ENCODE results near the gene BRICD5. TPM values are rescaled to one million over a fixed set of nuclear protein-coding genes. Genes with fewer than 3 reads are reported as not detected.
A peak's percentile ranks its signal among the peaks of the same experiment; 100 is the strongest.

The BRICD5 gene
- total RNA-seq, 1 donor from 2014 or later, result 1.4 TPM

GRCh38 chr16:2173916-2174315, 36.7 kb downstream of the BRICD5 start:
- H3K4me1 ChIP-seq, result no peaks in the 10 kb centered on the region
- no peak for DNase-seq (ENCODE audit: low spot score in 2 of 2)
- intact Hi-C loops (cut with DNase I), result no loop called here
- no peaks in the 10 kb centered on the region for H3K9me3 ChIP-seq
- peaks cover 45 to 82% of the 10 kb centered on the region in 2 donors for H3K36me3 ChIP-seq
- TF ChIP-seq, protein P1, sequence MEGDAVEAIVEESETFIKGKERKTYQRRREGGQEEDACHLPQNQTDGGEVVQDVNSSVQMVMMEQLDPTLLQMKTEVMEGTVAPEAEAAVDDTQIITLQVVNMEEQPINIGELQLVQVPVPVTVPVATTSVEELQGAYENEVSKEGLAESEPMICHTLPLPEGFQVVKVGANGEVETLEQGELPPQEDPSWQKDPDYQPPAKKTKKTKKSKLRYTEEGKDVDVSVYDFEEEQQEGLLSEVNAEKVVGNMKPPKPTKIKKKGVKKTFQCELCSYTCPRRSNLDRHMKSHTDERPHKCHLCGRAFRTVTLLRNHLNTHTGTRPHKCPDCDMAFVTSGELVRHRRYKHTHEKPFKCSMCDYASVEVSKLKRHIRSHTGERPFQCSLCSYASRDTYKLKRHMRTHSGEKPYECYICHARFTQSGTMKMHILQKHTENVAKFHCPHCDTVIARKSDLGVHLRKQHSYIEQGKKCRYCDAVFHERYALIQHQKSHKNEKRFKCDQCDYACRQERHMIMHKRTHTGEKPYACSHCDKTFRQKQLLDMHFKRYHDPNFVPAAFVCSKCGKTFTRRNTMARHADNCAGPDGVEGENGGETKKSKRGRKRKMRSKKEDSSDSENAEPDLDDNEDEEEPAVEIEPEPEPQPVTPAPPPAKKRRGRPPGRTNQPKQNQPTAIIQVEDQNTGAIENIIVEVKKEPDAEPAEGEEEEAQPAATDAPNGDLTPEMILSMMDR (IDR thresholded peaks at IDR 0.05), result no peak
- H3K27me3 ChIP-seq, result no peaks in the 10 kb centered on the region
- no peak overlapping the region for H3K4me3 ChIP-seq
- no peak overlapping the region for H3K27ac ChIP-seq

DNA sequence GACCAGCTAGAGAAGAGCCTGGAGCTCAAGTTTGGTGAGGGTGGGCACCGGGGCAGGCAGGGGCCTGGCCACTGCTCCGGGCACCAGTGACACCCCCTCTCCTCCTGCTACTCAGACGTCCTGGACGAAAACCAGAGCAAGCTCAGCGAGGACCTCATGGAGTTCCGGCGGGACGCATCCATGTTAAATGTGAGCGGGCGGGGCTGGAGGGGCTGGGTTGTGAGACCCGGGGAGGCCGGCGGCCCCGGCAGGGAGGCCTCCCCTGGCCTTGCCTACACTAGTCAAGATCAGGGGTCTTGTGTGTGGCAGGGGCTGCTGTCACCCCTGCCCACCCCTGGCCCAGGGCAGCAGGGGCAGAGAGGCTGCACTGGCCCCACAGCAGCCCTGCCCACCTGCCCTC, 37.3 kb downstream of the BRICD5 start:
- intact Hi-C loops (cut with DNase I), result no loop called here
- no peak for DNase-seq (ENCODE audit: low spot score in 2 of 2)
- Histone ChIP-seq H3K27ac (no peak overlapping the region), H3K9me3 (no peaks in the 10 kb centered on the region), H3K36me3 (peaks cover 49 to 86% of the 10 kb centered on the region in 2 donors), H3K27me3 (no peaks in the 10 kb centered on the region), H3K4me1 (no peaks in the 10 kb centered on the region), H3K4me3 (no peak overlapping the region)
- TF ChIP-seq, protein P1 (IDR thresholded peaks at IDR 0.05), result no peak

DNA sequence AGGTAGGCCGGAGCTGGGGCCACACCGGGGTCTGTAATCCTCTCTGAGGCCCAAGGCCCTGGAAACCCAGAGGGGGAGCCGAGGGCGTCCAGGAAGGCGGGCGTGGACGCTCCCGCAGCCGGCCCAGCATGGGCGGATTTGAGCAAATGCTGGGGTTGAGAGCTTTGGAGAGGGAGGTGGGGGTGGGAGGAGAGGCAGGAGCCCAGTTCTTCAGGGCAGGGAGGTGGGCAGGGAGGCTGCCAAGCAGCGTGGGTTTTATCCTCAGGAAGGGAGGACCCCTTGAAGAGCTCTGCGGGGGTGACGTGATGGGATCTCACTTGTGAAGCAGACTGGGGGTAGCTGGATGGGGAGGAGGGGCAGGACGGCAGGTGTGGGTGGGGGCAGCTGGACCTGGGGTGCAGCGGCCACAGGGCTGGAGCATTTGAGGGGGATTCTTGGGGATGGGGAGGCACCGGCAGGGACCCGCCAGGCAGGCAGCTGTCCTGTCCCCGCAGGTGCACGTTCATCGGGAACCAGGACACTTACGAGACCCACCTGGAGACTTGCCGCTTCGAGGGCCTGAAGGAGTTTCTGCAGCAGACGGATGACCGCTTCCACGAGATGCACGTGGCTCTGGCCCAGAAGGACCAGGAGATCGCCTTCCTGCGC, 37.9 kb downstream of the BRICD5 start:
- H3K4me3 ChIP-seq, result no peak overlapping the region
- no peaks in the 10 kb centered on the region for H3K9me3 ChIP-seq
- no peak overlapping the region for H3K27ac ChIP-seq
- peaks cover 54 to 88% of the 10 kb centered on the region in 2 donors for H3K36me3 ChIP-seq
- H3K4me1 ChIP-seq, result no peaks in the 10 kb centered on the region
- intact Hi-C loops (cut with DNase I), result no loop called here
- no peak for DNase-seq (ENCODE audit: low spot score in 2 of 2)
- TF ChIP-seq, protein P1 (IDR thresholded peaks at IDR 0.05), result no peak
- no peaks in the 10 kb centered on the region for H3K27me3 ChIP-seq

DNA sequence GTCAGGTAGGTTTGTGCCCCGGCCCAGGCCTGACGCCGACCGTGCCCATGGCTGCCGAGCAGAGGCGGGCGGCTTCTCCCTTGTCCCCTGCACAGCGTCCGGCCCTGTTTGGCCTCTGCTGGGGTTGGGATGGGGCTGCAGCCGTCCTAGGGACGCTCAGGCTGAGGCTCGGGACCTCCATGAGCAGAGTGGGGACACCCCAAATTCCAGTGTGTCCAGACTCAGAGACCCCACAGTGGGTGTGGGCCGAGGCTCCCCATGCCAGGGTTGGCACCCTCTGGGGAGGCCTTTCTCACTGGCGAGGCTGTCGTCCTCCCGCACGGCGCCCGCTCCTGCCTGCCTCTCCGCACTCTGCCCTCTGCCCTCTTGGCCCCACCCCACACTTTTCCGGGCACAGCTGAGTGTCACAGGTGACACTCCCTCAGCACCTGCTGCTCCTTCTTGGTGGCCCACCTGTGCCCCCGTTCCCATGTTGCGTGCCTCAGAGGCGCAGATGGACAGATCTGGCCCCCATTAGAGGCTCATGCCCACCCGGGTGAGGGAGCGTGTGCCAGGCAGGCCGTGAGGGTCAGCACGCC, 39.0 kb downstream of the BRICD5 start:
- peaks cover 60 to 86% of the 10 kb centered on the region in 2 donors for H3K36me3 ChIP-seq

GRCh38 chr16:2170587-2171435, 39.9 kb downstream of the BRICD5 start:
- no peaks in the 10 kb centered on the region for H3K9me3 ChIP-seq
- intact Hi-C loops (cut with DNase I), result no loop called here
- H3K27ac ChIP-seq, result no peak overlapping the region
- H3K4me1 ChIP-seq, result no peaks in the 10 kb centered on the region
- no peaks in the 10 kb centered on the region for H3K27me3 ChIP-seq
- TF ChIP-seq, protein P1 (IDR thresholded peaks at IDR 0.05), result no peak
- peaks cover 59 to 85% of the 10 kb centered on the region in 2 donors for H3K36me3 ChIP-seq
- peak overlapping the region in 1 of 2 donors; percentile 33 for H3K4me3 ChIP-seq
- no peak for DNase-seq (ENCODE audit: low spot score in 2 of 2)

More for the DNA sequence above, 39.0 kb downstream of the BRICD5 start:
- intact Hi-C loops (cut with DNase I), result no loop called here
- Histone ChIP-seq H3K4me1 (no peaks in the 10 kb centered on the region), H3K9me3 (no peaks in the 10 kb centered on the region), H3K27me3 (no peaks in the 10 kb centered on the region), H3K27ac (no peak overlapping the region), H3K4me3 (no peak overlapping the region)
- no peak for DNase-seq (ENCODE audit: low spot score in 2 of 2)
- TF ChIP-seq, protein P1 (IDR thresholded peaks at IDR 0.05), result no peak

All from ascending aorta (tissue), 2 donors.